EH (cell line): ENCODE data around the gene VWA8.
A peak's percentile ranks its signal among the peaks of the same experiment; 100 is the strongest.

Source experiments
- DNase-seq: peaks from one replicate; pipeline ENCODE4 v3.0.0-alpha.2; 2015; ENCODE audit warnings: low read depth

VWA8 gene

DNA sequence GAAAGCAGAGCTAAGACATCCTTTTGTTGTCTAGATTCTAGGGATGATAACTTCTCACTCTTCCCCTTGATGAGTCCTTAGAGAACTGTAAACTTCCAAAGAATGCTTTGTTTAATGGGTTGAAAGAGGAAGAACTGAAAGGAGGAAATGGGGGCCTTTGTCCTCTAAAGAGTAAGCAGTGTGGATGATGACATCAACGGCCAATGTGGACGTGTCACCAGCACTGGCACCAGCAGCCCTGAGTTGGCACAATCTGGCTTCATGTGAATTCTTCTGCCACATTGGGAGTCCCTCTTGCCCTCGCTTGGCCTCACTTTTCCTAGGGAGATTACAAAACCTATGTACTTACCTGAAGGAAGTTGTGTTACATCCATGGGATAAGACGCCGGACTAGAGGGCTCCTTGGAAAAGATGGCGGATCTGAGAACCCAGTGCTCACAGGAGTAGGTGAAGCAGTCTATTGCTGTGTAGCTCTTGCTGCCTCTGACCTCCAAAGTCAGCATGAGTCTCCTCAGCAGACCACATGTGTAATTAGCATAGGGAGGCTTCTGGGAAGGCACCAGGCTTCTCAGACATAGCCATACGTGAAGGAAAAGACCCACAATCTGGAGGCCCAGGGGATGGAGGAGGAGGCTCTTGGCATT lies 440.8 kb downstream of the VWA8 start:
- DNase-seq = peak; percentile 3
